Left colon (tissue), 2 donors: ENCODE data around the gene ATXN10. TPM values are rescaled to one million over a fixed set of nuclear protein-coding genes. Genes with fewer than 3 reads are reported as not detected.

Experiments used
- ATAC-seq: fragments of 200-7000 bp; cut with Tn5 transposase; one replicate; pipeline ENCODE4 v1.9.1; 2020; ENCODE audit warnings: mild to moderate bottlenecking, moderate library complexity
- DNase-seq, 2 donors: peaks; one replicate each; pipeline ENCODE4 v3.0.0-alpha.2; 2020
- intact Hi-C, 2 donors: fragments of 100-400 bp; cut with DNase I in 1 of 2; cut with micrococcal nuclease in 1 of 2; formaldehyde crosslinking; loops; one replicate each; pipeline versions ENCODE4 v1.11.2 to v1.14.0; 2022; cut with DNase I, micrococcal nuclease
- total RNA-seq, 2 donors: library from RNA; stranded (reverse); fragmentation: NEBNext Ultra II Directional; extraction: Animal tissue kit (Norgen Biotek cat#: 25700); gene quantifications; one replicate each; pipeline ENCODE4 v1.2.1, GENCODE V29; 2021
- donor health status: DM: no; HTN: no; CAD: no.
- donor health status: DM: yes; HTN: yes; CAD: no.

ATXN10 gene
- total RNA-seq, 2 donors from 2014 or later: 65.6 to 69.9 TPM

DNA sequence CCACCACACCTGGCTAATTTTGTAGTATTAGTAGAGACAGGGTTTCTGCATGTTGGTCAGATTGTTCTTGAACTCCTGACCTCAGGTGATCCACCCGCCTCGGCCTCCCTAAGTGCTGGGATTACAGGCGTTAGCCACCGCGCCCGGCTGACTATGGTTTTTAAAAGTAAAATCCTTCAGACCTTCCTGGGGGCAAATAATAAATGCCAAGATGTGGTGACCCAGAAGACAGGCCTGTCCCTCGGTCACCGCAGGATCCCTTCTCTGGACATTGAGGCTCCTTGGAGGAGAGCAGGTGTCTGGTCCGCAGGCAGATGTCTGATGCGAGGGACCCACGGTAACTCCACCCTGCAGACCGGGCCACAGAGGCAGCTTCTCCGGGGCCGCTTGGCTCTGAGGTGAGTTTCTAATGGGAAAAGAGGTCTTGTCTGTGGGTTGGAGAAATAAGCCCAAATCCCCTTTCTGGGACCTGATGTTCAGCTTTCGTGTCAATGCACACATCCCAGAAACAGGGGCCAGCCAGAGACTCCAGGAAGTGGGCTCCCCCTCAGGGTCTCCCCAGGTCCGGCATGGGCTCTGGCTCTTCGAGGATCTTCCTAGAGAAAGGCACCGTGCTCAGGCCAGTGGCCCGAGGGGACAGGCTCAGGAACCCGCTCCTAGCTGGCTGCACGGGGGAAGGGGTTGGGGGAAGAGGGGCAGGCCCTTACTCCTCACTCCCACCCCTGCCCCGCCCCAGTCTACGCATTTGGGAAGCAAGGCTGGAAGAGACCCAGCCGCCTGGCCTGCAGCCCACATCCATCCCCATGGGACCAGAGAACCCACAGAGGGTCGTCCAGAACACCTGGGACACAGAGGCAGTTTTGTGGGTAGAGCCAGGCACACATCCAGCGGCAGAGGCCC, 204.8 kb downstream of the ATXN10 start:
- DNase-seq (peak in 1 of 2 donors; percentile 18), ATAC-seq (no peak)
- intact Hi-C loops: no loop called here

DNA sequence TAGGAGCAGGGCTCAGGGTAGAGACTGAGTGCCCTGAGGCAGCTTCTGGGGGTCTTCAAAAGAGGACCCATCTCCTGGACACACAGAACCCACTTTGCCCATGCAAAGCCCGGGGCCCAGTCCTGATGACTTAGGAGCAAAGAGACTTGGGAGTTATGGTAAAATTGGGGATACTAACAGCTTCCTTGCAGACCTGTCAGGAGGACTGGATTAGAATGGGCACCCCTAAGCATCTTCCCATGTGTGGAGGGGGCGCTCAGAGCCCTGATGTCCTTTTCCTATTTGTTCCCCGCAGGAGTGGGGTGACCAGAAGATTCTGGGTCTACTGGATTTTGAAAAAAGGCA, 205.4 kb downstream of the ATXN10 start:
- DNase-seq (no peak), ATAC-seq (no peak)
- intact Hi-C loops: no loop called here

DNA sequence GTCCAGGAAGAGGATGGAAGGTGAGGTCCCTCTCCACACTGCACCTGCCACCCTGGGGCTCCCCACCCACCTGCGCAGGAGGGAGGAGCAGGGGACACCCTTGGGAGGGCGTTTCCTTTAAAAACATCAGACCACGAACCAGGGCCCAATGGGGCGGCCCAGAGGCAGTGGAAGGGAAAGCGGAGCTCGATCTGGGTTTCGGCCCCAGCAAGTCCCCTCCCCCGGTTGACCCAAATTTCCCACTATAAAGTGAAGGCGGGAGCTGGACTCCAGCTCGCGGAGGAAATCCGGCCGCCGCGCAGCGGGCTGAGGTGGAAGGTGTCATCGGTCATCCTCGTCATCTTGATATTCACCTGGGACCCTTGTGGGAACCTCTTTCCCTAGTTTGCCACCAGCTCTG, 206.0 kb downstream of the ATXN10 start:
- intact Hi-C loops: no loop called here
- ATAC-seq (no peak), DNase-seq (no peak)

DNA sequence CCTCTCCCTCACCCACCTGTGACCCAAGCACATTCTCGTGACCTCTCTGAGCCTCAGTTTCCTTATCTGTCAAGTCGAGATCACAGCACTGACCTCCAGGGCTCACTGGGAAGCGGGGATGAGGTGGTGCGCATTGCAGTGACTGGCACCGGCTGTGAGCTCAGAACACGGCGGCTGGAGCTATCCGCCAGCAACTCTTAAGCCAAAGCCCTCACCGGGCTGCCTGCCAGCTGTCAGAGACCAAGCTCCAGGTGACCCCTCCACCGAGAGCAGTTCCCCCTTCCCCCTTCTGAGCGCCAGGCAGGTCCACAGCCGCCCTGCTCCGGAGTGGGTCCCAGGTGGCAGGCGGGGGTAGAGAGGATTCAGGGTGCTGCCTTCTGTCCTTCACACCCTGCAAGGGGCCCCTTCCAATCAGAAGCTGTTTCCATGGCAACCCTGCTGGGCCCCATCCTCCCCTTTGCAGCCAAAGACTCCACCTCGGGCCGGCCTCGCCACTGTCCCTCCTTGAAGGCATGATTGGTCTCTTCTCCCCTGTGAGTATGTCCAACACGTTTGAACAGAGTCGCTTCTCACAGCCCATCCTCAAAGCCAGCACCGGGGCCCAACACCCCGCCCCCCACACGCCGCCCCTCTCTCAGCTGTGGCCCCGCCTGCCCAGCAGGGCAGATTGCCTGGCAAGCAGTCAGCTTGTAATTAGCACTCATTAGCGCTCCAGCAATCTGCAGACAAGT, 206.6 kb downstream of the ATXN10 start:
- intact Hi-C loops: no loop called here
- DNase-seq (peak in 1 of 2 donors; percentile 15), ATAC-seq (no peak)

DNA sequence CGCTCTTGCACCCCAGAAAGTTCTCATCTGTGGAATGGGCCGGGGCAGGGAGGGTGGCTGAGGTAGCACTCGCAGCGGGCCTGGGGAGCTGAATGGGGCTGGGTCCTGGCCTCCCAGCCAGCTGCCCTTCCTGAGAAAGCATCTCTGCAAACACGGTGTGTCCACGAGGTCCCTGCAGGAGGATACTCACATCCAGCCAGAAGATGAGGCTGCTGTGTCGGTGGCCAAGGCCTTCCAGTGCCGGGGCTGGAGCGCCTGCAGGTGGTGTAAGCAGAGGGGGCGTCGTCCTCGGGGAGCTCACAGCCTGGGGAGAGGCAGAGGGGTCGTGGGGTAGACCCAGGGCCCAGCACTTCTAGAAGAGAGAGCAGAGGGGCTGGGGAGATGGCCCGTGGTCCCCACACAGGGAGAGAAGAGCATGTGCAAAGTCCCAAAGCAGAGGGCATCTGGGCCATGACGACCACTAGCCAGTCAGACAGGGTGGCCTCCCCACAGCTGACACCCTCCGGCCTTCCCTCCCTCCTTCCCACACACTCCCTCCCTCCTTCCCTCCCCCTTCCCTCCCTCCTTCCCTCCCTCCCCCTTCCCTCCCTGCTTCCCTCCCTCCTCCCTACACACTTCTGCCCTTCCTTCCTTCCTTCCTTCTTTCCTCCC, 207.4 kb downstream of the ATXN10 start:
- intact Hi-C loops: no loop called here
- ATAC-seq: no peak
- peak in 1 of 2 donors; percentile 10 for DNase-seq

DNA sequence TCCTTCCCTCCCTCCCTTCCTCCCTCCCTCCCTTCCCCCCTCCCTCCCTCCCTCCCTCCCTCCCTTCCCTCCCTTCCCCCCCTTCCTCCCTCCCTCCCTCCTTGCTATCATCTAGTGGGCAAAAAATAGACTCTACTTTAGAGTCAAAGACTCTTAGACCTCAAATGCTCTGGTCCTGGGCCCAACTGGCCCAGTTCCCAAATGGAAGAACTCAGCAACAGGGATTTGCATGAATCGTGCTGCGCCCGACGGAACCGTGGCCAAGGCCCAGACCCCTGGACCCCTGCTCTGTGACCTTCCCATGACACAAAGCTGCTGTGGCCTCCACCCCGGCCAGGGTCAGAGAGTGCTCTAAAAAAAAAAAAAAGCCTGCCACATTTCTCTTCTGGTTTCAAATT, 207.9 kb downstream of the ATXN10 start:
- no peak for ATAC-seq
- intact Hi-C loops: no loop called here
- DNase-seq: peak in 1 of 2 donors; percentile 12

DNA sequence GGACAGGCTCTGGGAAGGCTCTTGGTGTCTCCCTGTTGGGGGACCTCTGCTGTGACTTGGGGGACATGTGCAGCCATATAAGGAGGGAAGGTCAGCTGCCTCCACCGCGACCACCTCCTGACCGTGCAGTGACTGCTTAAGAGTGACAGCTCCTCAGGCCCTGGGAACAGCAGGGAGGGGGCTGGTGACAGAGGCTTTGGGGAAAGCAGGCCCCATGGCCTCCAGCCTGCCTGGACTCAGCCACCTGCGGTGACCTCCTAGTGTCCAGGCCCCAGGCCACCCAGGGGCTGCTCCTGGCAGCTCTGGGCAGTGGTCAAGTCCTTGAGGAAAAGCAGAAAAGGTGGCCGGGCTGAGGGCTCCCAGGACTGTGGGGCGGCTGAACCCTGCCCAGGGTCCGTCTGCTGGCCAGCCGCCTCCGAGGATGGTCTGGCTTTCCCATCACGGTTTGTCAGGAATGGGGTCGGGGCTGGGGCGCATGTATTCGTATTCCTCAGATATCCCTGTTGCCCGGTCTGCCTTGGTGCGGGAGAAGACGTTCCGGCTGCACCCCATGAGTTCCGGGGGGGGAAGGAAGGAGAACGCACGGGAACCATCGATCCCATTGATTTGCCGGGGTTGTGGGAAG, 208.6 kb downstream of the ATXN10 start:
- intact Hi-C loops: no loop called here
- ATAC-seq (no peak), DNase-seq (peak in 1 of 2 donors; percentile 15)

DNA sequence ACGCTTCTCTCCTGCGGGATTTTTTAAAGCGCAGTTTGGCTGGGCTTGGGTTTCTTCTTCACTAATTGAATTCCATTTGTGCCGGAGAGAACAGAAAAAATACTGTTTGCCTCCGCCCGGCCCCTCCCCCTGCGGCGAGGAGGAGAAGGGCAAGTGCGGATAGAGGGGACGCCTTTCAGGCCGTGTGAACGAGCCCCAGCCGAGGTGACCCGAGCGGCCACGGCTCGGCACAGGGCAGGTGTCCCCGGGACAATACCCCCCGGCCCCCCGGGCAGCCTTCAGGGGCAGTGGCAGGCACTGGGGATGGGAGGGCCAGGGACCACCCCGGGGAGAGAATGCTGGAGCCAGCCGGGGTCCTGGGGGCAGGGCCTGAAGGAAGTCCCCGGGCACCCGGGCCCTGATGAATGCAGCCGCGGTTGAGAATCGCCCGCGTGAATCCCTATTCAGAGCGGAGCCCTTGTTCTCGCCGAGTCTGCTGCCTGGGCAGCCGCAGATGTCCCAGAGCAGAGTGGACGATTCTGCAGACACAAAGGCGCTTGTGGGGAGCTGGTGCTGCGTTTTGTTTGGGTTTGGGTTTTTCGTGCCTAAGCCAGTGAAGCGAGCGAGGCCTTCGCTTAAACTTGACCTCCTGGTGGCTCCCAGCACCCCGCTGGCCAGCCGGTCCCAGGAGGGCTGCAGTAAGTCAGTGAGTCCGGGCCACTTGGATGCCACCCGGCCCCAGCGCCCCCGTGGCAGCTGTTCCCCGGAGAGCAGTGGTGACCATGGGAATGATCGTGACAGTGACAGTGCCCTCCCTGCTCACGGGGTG, 209.3 kb downstream of the ATXN10 start:
- intact Hi-C loops: no loop called here
- peak in 1 of 2 donors; percentile 17 for DNase-seq
- no peak for ATAC-seq

DNA sequence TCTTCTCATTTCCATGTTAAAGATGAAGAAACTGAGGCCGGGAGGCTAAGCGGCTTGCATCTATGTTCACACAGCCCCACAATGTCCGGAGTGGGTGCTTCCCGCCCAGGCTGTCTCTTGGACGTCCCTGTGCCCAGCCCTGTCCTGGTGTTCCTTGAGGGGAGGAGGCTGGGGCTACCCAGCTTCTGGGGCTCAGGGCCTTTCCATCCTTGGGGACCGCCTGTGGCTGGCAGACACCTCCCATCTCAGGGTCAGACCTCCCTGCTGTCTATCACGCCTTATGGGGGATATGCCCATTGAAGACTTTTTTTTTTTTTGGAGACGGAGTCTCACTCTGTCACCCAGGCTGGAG, 209.9 kb downstream of the ATXN10 start:
- intact Hi-C loops: no loop called here
- no peak for ATAC-seq
- peak in 1 of 2 donors; percentile 6 for DNase-seq

DNA sequence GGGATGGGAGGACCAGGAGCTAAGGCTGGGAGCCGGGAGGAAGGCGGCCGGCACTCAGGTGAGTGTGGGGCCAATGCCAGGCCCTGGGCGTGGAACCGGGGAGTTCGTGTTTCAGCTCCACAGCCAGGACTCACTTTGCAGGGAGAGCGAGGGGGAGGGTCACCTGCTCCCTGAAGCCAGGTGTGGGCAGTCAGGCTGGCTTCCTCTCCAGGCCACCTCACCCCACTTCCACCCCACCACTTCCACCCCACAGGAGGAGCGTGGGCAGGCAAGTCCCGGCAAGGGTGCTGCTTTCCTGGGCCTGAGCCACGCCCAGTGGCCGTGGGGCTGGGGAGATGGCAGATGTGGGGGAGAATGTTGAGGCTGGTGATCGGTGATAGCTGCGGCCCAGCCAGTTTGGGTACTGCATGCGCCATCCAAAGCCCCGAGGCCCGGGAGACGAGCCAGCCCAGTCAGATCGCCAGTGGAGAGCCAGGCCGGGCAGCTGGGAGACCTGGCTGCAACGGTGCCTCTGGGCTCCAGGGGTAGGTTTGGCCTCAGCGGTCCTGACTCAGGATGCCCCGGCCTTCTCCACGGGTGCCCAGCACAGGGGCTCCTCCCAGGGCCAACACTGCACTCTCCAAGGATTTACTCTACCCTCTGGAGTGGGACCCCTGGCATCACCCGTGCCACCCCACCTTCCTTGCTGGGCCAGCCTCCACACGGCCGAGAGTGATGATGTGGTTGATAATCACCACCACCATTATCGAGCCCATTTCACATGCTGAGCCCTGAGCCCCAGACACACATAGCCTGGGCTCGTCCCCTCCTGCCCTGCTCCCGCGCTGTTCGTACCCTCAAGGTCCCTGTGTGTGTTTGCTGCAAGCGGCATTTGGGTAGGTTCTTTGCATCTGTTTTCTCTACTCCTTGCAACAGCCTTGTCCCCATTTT, 211.5 kb downstream of the ATXN10 start:
- ATAC-seq: no peak
- DNase-seq: peak in 1 of 2 donors; percentile 21
- intact Hi-C loops: no loop called here

DNA sequence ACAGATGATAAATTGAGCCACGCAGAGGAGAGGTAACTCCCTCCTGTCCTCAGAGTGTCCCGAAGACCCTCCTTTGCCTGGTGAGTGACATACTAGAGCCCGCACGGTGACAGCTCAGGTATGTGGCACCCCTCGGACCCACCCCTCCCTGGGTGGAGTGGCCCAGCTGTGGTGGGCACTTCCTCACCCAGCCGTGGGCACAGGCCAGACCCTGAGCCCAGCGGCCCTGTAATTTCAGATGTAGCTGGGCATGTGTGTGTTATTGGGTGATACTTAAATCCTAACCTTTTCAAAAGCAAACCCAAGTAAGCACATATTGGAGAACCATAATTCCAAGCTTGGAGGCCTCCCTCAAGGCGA, 212.2 kb downstream of the ATXN10 start:
- intact Hi-C loops: no loop called here
- no peak for ATAC-seq
- DNase-seq: no peak

DNA sequence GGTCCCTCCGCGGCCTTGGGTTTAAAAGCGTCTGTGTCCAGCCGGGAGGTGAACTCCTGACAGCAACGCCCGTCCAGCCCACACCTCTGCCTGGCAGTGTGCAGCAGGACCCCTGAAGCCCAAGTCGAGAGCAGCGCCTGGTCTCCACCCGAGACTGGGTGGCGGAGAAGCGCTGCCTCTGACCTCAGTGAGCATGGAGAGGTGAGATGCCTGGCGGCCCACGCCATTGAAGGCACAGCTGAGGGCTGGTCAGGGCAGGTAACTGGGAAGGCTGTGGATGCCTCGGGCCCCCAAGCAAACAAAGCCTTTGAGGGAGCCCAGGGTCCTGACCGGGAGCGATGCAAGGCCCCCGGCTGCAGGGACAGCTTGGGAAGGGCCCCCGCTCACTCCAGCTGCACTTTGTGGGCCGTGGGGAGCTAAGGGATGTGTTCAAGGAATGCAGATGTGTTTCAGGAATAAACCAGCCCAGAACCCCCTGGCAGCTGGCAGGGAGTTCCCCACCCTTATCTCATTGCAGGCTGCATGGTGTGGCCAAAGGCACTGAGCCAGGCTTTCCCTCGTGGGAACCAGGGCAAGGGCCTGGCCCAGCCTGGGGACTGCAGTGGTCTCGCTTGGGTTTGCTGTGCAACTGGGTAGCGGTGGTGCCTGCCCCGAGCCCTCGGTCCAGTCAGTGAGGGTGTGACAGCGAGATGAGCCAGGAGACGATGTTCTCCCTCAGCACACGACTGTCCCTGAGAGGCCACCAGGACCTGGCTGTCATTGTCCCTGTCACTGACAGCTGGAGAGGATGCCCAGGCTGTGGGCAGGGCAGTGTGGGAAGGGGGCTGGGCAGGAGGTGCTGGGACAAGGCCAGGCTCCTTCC, 212.8 kb downstream of the ATXN10 start:
- intact Hi-C loops: no loop called here
- ATAC-seq (no peak), DNase-seq (peak in 1 of 2 donors; percentile 19)

DNA sequence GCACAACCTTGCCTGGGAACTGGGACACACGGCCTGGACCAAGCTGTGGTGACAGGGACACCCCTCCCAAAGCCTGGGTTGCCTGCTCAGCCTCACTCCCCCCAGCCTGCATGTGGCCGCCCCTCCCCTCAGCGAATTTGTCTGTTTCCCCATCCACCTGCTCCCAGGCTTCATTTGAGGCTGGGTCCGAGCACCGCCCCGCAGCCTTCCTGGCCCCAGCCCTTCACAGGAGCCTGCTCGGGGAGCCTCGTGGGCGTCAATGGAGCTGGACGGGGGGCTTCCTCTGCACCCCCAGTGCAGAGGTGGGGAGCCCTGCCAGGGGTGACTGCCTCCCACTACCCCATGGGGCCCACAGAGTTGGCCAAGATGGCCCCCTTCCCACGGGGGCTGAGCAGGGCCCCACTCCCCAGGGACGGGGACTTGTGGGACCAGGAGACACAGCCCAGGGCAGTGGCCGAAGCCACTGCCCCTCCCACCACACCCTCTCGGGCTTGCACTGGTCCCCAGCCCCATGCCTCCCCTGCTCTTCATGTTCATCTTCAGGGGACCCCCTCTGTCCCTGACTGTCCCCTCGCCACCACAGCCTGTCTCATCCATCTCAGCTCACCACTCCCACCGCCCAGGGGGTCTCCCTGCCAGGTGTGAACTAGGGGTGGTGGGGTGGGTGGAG, 213.7 kb downstream of the ATXN10 start:
- intact Hi-C loops: no loop called here
- DNase-seq (peak in 1 of 2 donors; percentile 9), ATAC-seq (no peak)

DNA sequence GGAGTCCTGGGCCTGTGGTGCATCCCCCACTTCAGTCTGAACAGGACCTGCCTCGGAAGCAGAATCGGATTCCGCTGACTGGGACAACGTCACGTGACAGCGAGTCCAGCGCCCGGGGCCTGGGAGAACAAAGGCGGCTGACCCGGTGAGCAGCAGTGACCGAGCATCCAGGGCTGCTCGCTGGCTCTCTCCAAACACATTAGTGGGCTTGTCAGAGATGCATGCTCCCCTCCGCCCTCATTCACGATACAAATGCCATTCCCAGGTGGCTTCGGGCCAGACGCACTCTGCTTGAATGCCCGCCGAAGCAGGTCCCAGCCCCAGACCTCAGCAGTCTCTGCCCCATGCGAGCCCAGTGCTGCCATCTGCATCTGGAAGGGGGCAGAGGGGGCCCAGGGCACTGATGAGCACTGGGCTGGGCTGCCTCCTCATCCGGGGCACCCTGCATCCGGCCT, 214.3 kb downstream of the ATXN10 start:
- ATAC-seq (no peak), DNase-seq (peak in 1 of 2 donors; percentile 10)
- intact Hi-C loops: no loop called here

DNA sequence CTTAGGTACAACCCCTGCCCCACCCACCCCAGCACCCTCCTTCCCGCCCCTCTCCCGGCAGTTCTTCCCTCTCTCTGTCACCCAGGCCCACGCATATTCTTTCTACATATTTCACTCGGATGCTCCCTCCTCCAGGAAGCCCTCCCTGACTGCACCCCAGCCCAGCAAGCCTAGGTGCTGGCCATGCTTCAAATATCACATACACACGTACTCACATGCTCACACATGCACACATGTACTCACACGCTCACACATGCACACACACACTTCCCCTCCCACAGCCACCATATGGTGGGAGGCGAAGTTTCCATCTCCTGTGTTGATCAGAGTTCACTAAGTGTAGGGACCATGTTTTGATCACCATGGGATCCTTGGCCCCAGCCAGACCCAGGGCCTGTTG, 214.9 kb downstream of the ATXN10 start:
- ATAC-seq (no peak), DNase-seq (peak in 1 of 2 donors; percentile 10)
- intact Hi-C loops: no loop called here
